Activated CD4-positive, CD25-positive, alpha-beta regulatory T cell treated with anti-CD3 and anti-CD28 coated beads, Interleukin-2, amount 50 U/mL, for 72 hours (primary cell): Measurements from ENCODE around the gene NFIC.
A peak's percentile ranks its signal among the peaks of the same experiment; 100 is the strongest.

Experiments used
- DNase-seq: peaks from one replicate; pipeline ENCODE4 v3.0.0; 2021

The NFIC gene

DNA sequence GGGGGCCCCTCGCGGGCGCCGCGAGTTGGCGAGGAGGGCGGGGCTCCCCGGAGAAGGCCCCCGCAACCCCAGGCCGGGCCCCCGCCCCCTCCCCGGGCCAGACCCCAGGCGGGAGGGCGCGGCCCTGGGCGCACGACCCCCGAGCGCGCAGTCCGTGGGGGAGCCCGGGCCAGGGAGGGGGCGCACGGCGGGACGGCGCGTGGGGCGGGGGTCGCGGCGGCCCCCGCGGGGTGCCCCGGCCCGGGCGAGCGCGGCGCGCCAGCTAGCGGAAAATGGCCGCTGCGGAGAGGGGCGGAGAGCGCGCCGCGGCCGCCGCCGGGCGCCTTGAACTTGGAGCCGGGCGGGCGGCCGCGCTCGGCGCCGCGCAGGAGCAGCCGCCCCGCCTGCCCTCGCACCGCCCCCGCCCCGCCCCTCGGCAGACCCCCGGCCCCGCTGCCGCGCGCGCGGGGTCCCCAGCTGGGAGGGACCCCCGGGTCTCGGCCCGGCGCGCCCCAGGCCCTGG, 6.4 kb upstream of the NFIC start:
- DNase-seq, result no peak

DNA sequence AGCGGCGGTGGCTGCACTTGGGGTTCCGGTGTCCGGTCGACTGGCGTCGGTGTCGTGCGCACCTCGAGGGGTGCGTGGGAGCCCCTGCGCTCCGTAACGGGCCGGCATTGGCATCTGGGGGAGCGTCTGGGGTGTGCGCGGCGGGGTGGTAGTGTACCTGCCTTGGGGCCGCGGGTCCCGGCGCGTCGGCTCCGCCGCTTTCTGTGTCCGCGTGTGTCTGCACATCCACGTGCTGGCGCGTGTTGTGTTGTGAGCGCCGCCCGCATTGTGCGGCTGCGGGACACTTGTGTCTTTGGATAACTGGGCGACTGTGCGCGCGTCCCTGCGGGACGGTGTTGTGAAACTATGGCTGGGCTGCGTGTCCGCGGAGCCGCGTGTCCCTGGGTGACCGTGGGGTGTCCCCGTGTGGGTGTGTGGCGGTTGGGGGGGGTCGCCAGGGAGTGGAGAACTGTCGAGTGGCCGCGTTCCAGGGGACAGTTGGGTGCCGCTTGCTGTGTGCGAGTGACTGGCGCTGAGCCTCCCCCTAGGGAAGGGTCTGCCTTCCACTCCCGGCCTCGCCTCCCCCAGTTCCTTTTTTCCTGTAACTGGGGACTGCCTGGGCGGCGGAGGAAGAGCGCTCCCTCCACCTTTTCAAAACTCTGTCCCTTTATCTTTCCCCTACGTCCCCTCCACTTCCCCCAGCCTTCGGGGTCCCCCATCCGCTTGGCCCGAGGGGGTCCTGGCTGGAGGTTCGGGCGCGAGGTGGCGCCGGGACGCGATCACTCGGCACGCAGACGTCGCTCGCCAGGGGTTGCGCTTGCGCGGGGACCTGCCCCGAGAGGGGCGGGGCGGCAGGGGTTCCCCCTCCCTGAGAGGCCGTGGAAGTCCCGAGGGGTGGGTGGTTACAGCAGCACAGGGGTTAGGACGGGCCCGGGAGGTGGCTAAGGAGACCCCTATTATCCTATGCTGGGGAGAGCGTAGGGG, 5.7 kb upstream of the NFIC start:
- DNase-seq, result peak; percentile 63

- DNase-seq, result no peak
Measured at GRCh38 chr19:3361384-3362216, 4.8 kb upstream of the NFIC start.

GRCh38 chr19:3362217-3362906, 4.0 kb upstream of the NFIC start:
- DNase-seq, result no peak

DNA sequence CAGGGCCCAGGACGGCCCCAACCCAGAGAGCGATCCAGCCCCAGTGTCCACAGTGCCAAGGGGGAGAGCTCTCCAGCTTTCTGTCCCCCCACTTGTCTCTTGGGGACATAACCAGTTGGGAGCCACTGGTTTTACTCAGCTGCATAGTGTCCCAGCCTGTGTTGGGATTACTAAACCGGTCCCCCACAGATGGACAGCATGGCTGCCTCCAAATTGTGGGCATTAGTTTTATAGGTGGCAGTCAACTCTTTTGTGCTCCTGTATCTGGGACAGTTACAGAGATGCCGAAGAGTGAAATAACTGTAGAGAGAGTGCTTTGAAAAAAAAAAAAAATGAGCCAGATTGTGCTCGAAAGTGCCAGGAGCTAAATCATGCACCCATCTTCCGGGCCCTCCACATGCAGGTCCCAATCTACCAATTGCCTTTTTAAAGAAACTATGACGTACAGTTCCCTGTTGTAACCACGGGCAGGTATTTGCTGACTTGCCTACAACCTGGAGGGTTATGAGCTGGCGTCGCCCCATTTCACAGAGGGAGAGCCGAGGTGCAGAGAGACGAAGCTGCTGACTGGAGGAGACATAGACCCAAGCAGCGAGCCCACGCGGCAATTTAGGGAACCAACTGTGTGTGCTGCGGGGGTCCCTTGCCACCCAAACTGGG, 2.4 kb upstream of the NFIC start:
- no peak for DNase-seq

DNA sequence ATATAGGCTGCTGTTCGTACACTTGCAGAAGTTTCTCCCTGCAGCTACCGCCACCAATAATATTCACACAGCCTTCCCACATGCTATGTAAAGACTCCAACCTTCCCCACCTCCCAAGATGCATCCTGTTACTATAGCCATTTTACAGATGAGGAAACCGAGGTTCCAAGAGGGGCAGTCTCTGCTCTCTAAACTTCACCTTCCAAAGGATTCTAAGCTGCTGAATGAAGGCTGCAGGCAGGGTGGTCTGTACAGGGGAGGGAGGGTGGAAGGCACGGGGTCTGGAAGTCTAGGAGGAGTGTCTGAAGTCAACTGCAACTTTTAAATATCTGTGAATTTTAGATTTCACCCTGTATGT, 1.9 kb upstream of the NFIC start:
- no peak for DNase-seq

DNA sequence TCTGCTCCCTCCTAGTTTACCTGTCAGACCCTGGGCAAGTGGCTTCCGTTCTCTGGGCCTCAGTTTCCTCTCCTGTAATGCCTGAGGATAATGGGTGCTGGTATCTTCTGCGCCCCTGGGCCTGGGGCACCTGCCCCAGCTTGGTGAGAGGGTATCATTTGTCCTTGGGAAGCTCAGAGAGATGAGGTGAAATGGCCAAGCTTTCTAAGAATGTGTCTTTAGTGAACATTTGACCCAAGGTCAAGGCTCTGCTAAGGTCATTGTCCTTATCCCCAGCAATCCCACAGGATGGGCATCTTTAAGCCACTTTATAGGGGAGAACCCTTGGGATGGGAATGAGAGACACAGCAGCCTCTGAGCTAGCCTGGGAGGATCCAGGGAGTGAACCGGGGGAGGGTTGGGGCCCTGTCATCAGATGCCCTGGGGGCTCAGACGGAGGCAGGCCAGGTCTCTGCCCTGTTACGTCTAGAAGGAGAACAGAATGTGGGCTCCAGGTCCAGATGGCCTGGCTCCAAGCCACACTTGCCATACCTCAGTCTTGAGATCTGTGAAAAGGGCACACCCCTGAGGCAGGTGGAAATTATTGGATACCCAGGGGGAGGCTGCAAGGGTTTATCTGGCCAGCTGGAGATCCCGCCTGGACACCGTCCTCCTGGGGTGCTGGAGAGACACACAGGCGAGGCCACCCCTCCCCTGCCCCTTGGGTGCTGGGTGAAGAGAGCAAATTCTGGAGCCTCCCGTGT, 1.1 kb upstream of the NFIC start:
- DNase-seq, result no peak

DNA sequence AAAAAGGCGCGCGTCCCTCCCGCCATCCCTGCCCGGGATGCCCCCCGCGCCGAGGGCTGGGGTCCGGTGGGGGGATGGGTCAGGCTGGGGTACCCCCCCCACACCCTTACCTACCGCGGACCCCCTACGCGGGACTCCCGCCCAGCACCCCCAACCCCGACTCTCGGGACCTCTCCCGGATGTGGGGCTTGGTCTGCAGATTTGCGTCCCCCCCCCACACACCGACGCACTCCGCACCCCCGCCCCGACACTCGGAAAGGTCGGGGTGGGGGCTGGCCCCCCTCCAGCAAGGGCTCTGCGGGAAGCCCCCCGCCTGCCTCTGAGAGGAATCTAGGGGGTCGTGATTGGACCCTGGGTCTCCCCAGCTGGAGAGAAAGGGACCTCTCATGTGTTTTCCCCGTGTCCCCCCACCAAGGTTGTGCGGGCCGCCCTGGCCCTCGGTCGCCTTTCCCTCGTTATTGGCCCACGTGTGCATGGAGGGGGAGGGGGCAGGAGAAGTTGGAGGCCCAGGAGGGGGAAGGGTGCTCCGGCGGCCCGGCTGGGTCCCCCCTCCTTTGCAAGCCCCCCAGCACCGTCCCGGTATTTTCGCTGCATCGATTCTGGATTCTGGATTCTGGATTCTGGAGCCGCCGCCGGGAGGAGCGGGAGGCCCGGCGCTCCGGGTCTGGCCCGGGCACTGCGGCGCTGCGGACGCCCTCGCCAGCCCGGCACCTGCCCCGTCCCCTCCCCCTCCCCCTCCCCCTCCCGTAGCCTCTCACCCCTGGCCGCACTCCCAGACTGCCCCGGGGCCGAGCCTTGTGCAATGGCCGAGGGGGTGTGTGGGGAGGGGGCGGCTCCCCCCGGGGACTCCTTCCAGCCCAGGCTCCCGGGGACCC, 607 bp downstream of the NFIC start:
- no peak for DNase-seq

- no peak for DNase-seq
Measured at GRCh38 chr19:3367628-3368440, 1.5 kb downstream of the NFIC start.

- no peak for DNase-seq
Measured at GRCh38 chr19:3368441-3368795, 2.0 kb downstream of the NFIC start.

DNA sequence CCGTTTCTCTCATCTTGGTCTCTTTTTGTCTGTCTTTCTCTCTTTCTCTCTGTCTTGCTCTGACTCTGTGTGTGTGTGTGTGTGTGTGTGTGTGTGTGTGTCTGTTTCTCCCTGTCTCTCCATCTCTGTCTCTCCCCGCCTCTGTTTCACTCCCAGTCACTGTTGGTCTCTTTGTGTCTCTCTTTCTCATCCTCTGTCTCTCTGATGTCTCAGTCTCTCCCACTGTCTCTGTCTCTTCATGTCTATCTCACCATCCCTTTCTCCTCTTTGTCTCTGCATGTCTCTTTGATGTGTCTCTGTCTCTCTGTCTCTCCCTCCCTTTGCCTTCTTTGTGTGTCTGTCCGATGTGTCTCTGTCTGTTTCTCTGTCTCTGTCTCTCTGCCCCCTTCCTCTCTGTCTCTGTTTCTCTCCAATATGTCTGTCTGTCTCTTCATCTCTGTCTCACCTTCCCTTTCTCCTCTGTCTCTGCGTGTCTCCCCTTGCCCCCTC, 2.5 kb downstream of the NFIC start:
- DNase-seq, result no peak

- DNase-seq, result no peak
Measured at GRCh38 chr19:3369337-3370213, 3.2 kb downstream of the NFIC start.

DNA sequence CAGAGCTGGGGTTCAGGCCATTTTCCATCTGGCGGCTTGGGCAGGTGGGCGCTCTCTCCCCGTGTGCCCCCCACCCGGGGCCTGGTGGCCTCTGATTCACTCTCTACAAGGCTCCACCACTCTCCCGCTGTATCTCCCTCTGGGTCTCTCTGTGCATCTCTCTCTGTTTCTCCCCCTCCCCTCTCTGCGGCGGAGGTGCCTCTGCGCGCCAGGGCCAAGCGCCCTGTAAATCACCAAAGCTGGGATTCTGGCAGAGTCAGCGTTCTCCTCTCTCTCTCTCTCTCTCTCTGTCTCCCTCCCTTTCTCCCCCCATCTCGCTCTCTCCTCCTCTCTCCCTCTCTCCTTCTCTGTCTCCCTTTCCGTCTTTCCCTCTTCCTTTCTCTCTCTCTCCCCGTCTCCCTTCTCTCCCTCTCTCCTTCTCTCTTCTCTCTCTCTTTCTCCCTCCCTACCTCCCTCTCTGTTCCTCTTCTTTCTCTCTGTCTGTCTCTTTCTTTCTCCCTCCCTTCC, 3.9 kb downstream of the NFIC start:
- DNase-seq, result no peak

DNA sequence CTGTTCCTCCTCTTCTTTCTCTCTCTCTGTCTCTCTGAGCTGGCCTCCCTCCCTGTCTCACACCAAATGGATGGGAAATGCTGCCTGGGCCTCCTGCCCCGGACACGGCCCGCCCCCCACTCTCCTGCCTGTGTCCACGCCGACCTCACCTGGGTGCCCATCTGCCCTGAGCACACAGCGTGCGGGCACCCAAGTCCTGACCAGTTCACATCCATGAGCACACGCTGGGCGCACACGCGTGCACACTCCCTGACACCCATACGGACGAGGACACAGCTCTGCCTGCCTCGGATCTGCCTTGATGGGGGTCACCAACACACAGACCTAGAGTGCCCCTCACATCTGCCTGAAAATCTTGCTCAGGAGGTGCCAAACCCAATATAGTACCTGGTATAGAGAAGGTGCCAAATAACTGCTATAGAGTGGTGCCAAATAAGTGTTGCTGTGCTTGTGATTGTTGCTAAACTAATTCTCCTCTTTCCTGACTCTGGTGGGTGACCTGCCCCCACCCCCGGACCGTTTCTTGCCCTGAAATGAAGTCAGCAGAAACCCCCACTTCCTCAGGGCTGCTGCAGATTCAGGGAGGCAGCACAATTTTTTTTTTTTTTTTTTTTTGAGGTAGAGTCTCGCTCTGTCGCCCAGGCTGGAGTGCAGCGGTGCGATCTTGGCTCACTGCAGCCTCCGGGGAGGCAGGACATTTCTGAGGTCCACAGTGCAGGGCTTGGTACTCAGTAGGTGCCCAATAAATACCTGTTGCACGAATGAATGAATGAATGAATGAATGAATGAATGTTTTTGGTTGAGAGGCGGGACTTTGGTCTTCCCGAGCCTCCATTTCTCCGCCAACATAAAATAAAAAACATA, 4.6 kb downstream of the NFIC start:
- no peak for DNase-seq

- DNase-seq, result no peak
Measured at GRCh38 chr19:3372413-3372812, 6.0 kb downstream of the NFIC start.

DNA sequence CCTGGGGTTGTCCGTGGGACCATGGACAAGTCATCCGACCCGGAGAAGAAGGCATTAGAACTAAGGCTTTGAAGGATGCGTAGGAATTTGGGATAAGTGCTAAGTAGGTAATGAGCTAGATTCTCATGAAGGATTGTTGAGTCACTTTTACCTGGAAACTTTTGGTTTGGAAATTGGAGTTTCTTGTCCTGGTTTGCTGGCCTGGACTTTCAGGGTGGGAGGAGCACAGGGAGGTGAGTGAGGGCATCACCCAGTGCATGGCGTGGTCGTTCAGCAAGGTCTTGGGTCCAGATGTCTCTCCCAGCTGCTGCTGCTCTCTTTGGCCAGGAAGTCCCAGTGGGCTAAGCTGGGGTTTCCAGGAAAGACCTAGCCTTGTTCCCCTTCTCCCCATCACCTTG, 7.6 kb downstream of the NFIC start:
- no peak for DNase-seq

- no peak for DNase-seq
Measured at GRCh38 chr19:3374369-3375112, 8.2 kb downstream of the NFIC start.
